MM.1S (cell line): ENCODE data around the gene CNN3.

Experiments
- DNase-seq: peaks from one replicate; pipeline ENCODE4 v3.0.0-alpha.2; 2015
- H2AFZ ChIP-seq: fragments of 300-600 bp; sonication (generic); 2 replicates; pipeline ENCODE4 v1.6.0; 2016; ENCODE audit warnings: antibody characterized with exemption, low read length
- H3F3A ChIP-seq: fragments of 300-600 bp; sonication (generic); 2 replicates; pipeline ENCODE4 v1.6.1; 2016; ENCODE audit warnings: mild to moderate bottlenecking, antibody characterized with exemption, low read length, moderate library complexity, mixed read lengths; ENCODE audit not compliant: insufficient read depth
- H3K27ac ChIP-seq: fragments of 300-600 bp; sonication (generic); 2 replicates; pipeline ENCODE4 v1.5.1; 2016; ENCODE audit warnings: mild to moderate bottlenecking, low read length
- H3K27me3 ChIP-seq: fragments of 300-600 bp; sonication (generic); replicated peaks from 2 replicates; pipeline ENCODE4 v1.6.0; 2016; ENCODE audit warnings: low read length; ENCODE audit not compliant: insufficient read depth
- H3K36me3 ChIP-seq: fragments of 300-600 bp; sonication (generic); replicated peaks from 2 replicates; pipeline ENCODE4 v1.6.1; 2016; ENCODE audit warnings: mild to moderate bottlenecking, low read length, mixed read lengths; ENCODE audit not compliant: insufficient read depth
- H3K4me1 ChIP-seq: fragments of 300-600 bp; sonication (generic); 2 replicates; pipeline ENCODE4 v1.6.1; 2016; ENCODE audit warnings: low read length, mixed read lengths
- H3K4me2 ChIP-seq: fragments of 300-600 bp; sonication (generic); 2 replicates; pipeline ENCODE4 v1.6.0; 2016; ENCODE audit warnings: low read depth, low read length
- H3K4me3 ChIP-seq: fragments of 300-600 bp; sonication (generic); 2 replicates; pipeline ENCODE4 v1.5.1; 2016; ENCODE audit warnings: low read length, mixed read lengths
- H3K79me2 ChIP-seq: fragments of 300-600 bp; sonication (generic); 2 replicates; pipeline ENCODE4 v1.6.1; 2016; ENCODE audit warnings: mixed run types, low read length, mixed read lengths
- H3K9ac ChIP-seq: fragments of 300-600 bp; sonication (generic); 2 replicates; pipeline ENCODE4 v1.6.1; 2016; ENCODE audit warnings: low read length, mixed read lengths
- H3K9me2 ChIP-seq: fragments of 300-600 bp; sonication (generic); replicated peaks from 2 replicates; pipeline ENCODE4 v1.6.1; 2016; ENCODE audit warnings: mild to moderate bottlenecking, low read length, mixed read lengths; ENCODE audit not compliant: insufficient read depth
- H3K9me3 ChIP-seq: fragments of 300-600 bp; sonication (generic); replicated peaks from 2 replicates; pipeline ENCODE4 v1.6.1; 2016; ENCODE audit warnings: mild to moderate bottlenecking, low read length, mixed read lengths; ENCODE audit not compliant: insufficient read depth
- H4K20me1 ChIP-seq: fragments of 300-600 bp; sonication (generic); 2 replicates; pipeline ENCODE4 v1.6.1; 2016; ENCODE audit warnings: mild to moderate bottlenecking, low read length, moderate library complexity, mixed read lengths; ENCODE audit not compliant: insufficient read depth
- EZH2 ChIP-seq: fragments of 300-600 bp; sonication (generic); optimal IDR thresholded peaks from 2 replicates; pipeline ENCODE3; 2017; ENCODE audit warnings: low read depth, mild to moderate bottlenecking, antibody characterized with exemption, low read length, mixed read lengths
- EZH2phosphoT487 ChIP-seq: fragments of 300-600 bp; sonication (generic); IDR thresholded peaks from 2 replicates; pipeline ENCODE4 v1.6.1; 2018; ENCODE audit warnings: antibody characterized with exemption, low read length
- TF ChIP-seq, protein P1 (sequence below): fragments of 300-600 bp; sonication (generic); IDR thresholded peaks from 2 replicates; pipeline ENCODE4 v1.5.1; 2016; ENCODE audit warnings: antibody characterized with exemption, low read length, mixed read lengths

Gene CNN3

DNA sequence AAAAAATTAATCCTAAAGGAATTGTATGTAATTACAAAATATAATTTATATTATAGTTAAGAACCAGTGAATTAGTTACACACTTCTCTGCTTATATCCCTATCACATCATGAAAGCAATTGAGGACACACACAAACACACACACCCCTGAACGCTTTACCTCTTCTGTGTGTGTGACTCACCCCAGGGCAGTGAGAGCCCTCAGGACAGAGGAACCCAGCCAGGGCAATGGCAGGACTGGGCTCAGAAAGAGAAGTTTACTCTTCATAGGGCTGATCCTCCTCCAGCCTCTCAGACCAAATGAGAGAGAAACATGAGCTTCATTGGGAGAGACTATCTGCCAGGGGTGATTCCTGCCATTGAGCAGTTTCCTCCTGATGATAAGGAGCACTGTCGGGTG, 68.6 kb downstream of the CNN3 start:
- no peak overlapping the region for H3K27ac ChIP-seq
- no peaks in the 10 kb centered on the region for H4K20me1 ChIP-seq
- TF ChIP-seq EZH2phosphoT487 (no peak), EZH2 (no peak)
- TF ChIP-seq, protein P1, sequence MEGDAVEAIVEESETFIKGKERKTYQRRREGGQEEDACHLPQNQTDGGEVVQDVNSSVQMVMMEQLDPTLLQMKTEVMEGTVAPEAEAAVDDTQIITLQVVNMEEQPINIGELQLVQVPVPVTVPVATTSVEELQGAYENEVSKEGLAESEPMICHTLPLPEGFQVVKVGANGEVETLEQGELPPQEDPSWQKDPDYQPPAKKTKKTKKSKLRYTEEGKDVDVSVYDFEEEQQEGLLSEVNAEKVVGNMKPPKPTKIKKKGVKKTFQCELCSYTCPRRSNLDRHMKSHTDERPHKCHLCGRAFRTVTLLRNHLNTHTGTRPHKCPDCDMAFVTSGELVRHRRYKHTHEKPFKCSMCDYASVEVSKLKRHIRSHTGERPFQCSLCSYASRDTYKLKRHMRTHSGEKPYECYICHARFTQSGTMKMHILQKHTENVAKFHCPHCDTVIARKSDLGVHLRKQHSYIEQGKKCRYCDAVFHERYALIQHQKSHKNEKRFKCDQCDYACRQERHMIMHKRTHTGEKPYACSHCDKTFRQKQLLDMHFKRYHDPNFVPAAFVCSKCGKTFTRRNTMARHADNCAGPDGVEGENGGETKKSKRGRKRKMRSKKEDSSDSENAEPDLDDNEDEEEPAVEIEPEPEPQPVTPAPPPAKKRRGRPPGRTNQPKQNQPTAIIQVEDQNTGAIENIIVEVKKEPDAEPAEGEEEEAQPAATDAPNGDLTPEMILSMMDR = no peak
- no peaks in the 10 kb centered on the region for H3K4me1 ChIP-seq
- H2AFZ ChIP-seq = no peak overlapping the region
- no peaks in the 10 kb centered on the region for H3K36me3 ChIP-seq
- H3K9me2 ChIP-seq = no peaks in the 10 kb centered on the region
- DNase-seq = no peak
- no peaks in the 10 kb centered on the region for H3K9me3 ChIP-seq
- no peak overlapping the region for H3K9ac ChIP-seq
- no peaks in the 10 kb centered on the region for H3K79me2 ChIP-seq
- no peaks in the 10 kb centered on the region for H3F3A ChIP-seq
- H3K4me2 ChIP-seq = no peak overlapping the region
- H3K27me3 ChIP-seq = no peaks in the 10 kb centered on the region
- no peak overlapping the region for H3K4me3 ChIP-seq

DNA sequence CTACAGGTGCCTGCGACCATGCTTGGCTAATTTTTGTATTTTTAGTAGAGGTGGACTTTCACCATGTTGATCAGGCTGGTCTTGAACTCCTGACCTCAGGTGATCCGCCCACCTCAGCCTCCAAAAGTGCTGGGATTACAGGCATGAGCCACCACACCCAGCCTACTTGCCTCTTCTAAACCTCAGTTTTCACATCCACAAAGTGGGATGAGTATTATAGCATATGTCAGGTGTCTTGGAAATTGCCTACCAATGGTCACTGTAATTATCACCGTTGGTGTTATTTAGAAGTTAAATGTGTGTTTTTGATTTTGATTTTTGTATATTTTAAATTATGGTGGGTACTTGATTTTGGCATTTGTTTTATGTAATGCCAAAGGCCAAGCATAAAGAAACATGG, 70.0 kb downstream of the CNN3 start:
- Histone ChIP-seq H3K9me2 (no peaks in the 10 kb centered on the region), H3K36me3 (no peaks in the 10 kb centered on the region), H3K27me3 (no peaks in the 10 kb centered on the region), H3K4me2 (no peak overlapping the region), H3K4me1 (no peaks in the 10 kb centered on the region), H4K20me1 (no peaks in the 10 kb centered on the region), H3K79me2 (no peaks in the 10 kb centered on the region), H3K4me3 (no peak overlapping the region), H2AFZ (no peak overlapping the region), H3F3A (no peaks in the 10 kb centered on the region), H3K9ac (no peak overlapping the region), H3K9me3 (no peaks in the 10 kb centered on the region), H3K27ac (no peak overlapping the region)
- DNase-seq = no peak
- TF ChIP-seq, protein P1 = no peak
- TF ChIP-seq EZH2phosphoT487 = no peak
- TF ChIP-seq EZH2 = no peak

DNA sequence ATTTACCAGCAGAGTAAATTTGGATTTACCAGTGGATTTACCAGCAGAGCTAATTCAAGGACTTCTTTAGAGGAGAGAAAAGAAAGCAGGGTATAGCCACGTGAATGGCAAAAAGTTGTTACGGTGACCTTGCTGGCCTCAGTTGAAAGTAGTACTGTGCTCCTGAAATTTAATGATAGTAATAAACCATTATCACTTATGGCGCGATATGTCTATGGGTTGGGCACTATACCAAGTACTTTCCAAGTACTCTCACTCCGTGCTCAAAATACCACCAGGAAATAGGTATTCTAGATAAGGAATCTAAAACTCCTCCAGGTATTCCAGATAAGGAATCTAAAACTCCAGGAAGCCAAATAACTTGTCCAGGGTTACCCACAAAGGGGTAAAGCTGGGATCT, 70.9 kb downstream of the CNN3 start:
- Histone ChIP-seq H3K4me2 (no peak overlapping the region), H3K79me2 (no peaks in the 10 kb centered on the region), H3F3A (no peaks in the 10 kb centered on the region), H3K9me2 (no peaks in the 10 kb centered on the region), H3K9me3 (no peaks in the 10 kb centered on the region), H3K4me3 (no peak overlapping the region), H3K27me3 (no peaks in the 10 kb centered on the region), H3K36me3 (no peaks in the 10 kb centered on the region), H3K4me1 (no peaks in the 10 kb centered on the region), H4K20me1 (no peaks in the 10 kb centered on the region), H3K27ac (no peak overlapping the region), H2AFZ (no peak overlapping the region), H3K9ac (no peak overlapping the region)
- TF ChIP-seq, protein P1 = no peak
- TF ChIP-seq EZH2 (no peak), EZH2phosphoT487 (no peak)
- DNase-seq = no peak
